AG09319 (cell line): ENCODE data around the gene ZDHHC14.

Experiments
- DNase-seq: peaks from one replicate; pipeline ENCODE4 v3.0.0-alpha.2; 2010; ENCODE audit warnings: low read depth; ENCODE audit errors: extremely low read depth
- TF ChIP-seq, protein P1 (sequence below): IDR thresholded peaks from 2 replicates; pipeline ENCODE4 v1.5.1; 2011; ENCODE audit warnings: low read depth, mild to moderate bottlenecking, inconsistent platforms, low read length, moderate library complexity

Gene ZDHHC14

GRCh38 chr6:157533048-157533871 lies 152.3 kb downstream of the ZDHHC14 start:
- no peak for DNase-seq
- TF ChIP-seq, protein P1, sequence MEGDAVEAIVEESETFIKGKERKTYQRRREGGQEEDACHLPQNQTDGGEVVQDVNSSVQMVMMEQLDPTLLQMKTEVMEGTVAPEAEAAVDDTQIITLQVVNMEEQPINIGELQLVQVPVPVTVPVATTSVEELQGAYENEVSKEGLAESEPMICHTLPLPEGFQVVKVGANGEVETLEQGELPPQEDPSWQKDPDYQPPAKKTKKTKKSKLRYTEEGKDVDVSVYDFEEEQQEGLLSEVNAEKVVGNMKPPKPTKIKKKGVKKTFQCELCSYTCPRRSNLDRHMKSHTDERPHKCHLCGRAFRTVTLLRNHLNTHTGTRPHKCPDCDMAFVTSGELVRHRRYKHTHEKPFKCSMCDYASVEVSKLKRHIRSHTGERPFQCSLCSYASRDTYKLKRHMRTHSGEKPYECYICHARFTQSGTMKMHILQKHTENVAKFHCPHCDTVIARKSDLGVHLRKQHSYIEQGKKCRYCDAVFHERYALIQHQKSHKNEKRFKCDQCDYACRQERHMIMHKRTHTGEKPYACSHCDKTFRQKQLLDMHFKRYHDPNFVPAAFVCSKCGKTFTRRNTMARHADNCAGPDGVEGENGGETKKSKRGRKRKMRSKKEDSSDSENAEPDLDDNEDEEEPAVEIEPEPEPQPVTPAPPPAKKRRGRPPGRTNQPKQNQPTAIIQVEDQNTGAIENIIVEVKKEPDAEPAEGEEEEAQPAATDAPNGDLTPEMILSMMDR = no peak

- no peak for DNase-seq
- TF ChIP-seq, protein P1 = no peak
Measured at GRCh38 chr6:157534134-157534871, 153.3 kb downstream of the ZDHHC14 start.

- no peak for DNase-seq
- TF ChIP-seq, protein P1 = no peak
Measured at GRCh38 chr6:157534977-157535339, 154.0 kb downstream of the ZDHHC14 start.

GRCh38 chr6:157535340-157536222 lies 154.6 kb downstream of the ZDHHC14 start:
- TF ChIP-seq, protein P1 = no peak
- DNase-seq = peak; percentile 43

DNA sequence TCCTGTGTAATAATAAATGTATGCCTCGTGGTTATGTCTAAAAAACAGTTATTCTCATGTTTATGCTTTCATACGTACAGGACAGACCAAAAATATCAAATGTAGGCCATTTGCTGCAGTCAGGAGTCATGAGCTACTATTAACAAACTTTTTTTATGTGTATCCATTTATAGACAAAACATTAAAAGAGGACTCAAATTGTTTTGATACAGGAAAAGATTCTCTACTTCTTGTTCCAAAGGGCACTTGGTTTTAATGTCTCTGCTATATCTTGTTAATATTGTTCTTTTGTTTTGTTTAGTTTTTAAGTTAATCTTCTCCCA lies 155.2 kb downstream of the ZDHHC14 start:
- TF ChIP-seq, protein P1 = no peak

DNA sequence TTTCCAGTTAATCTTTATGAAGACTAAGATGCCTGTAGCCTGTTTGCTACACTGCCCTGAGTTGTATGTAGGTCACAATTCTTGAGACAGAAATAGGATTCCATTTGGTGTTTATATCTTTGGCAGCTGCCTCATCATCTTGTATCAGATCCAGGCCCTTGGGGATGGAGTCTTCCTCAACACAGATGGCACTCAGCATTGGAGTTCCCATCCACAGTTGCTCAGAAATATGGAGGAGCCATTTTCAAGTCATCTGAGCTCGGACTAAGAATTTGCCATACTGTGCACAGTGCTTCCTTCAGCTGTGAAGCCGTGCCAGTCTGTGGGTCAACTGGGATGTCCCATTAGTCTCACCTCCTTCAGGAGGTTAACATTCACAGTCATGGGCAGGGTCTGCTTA lies 156.6 kb downstream of the ZDHHC14 start:
- no peak for DNase-seq
- TF ChIP-seq, protein P1 = no peak

More for the DNA sequence above, 155.2 kb downstream of the ZDHHC14 start:
- DNase-seq = no peak
